NCI-H187 (cell line): ENCODE data around the gene MLC1.

Source experiments
- DNase-seq, 2 experiments: peaks; one replicate each; lab custom pipeline; 2025; lab: John Stamatoyannopoulos, UW

Gene MLC1

DNA sequence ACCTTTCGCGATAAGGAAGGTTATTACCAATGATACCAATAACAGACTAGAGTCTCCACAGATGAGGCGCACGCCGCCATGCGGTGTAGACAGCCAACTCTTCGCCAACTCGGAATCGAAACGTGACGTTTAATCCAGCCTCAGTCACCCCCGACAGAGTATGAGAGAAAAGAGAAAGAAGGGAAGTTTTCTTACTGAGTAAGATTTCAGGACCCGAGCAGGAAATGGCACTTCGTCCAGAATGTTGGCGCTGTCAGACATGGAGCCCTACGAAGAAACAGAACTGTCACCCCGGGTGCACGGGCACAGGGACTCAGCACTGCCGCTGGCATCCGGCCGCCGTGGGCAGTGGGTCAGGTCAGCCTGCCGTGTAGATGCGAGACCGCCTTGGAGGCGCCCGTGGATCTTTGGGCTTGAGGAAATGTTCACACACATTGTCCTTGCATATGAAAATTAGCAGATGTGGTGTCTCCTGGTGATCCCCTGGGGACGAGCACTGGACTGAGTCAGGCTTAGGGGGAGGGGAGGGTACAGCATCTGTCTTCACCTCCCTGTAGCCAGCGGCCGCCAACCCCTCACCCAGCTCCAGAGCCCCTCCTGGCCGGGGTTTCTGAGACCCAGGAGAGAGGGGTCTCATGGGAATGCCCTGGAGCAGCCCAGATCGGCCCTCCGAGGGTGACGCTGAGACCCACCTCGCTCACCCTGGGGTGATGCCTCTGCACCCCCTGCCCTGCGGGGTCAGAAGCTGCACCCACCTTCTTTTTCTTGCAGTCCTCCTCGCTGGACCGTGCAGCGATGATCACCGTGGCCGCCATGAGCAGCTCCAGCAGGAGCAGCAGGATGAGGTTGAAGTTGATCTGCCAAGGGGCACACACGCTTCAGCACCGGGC lies 8.3 kb downstream of the MLC1 start:
- no peak for DNase-seq

DNA sequence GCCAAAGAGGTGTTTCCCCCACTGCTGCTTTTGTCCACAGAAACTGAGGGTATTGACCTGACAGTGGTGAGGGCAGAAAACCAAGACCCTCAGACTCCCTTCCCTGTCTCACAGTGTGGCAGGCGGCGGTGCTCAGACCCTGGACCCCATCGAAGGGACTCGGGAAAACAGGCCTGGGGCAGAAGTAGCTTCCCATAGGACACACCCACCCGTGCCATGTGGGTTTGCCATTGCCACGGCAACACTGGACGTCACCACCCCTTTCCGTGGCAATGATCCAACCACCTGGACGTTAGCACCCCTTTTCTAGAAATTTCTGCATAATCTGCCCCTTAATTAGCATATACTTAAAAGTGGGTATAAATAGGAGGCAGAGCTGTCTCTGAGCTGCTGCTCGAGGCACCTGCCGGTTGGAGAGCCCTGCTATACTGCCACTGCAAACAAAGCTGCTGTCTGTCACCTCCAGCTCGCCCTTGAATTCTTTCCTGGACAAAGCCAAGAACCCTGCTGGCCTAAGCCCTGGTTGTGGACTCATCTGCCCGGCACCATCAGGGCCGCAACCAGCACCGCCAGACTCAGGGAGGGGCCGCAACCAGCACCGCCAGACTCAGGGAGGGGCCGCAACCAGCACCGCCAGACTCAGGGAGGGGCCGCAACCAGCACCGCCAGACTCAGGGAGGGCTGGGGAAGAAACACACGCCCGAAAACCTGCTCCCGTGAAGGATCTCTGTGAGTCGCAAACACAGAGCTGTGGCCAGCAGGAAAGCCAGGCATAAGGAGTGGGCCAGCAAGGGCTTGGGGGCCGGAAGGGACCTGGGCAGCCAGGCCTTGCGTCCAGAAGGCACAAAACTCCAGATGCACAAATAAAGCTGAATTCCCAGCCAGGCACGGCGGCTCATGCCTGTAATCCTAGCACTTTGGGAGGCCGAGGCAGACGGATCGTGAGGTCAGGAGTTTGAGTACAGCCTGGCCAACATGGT lies 10.4 kb downstream of the MLC1 start:
- no peak for DNase-seq

DNA sequence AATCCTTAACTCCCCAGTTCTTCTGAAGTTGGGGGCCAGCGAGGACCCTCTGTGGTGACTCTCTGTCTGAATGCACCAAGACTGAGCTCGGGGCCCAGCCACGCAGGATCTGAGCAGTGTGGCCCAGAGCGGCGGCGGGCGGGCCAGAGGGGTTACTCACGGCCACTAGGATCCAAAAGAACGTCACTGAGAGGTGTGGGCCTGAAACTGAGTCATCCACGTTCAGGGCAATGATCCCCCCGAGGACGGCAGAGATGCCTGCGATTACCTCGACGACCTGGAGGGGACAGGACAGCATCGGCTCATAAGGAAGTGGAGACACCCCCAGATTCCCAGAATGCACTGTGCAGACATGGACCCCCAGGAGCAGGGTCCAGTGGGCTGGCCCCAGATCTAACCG lies 11.2 kb downstream of the MLC1 start:
- DNase-seq: no peak

DNA sequence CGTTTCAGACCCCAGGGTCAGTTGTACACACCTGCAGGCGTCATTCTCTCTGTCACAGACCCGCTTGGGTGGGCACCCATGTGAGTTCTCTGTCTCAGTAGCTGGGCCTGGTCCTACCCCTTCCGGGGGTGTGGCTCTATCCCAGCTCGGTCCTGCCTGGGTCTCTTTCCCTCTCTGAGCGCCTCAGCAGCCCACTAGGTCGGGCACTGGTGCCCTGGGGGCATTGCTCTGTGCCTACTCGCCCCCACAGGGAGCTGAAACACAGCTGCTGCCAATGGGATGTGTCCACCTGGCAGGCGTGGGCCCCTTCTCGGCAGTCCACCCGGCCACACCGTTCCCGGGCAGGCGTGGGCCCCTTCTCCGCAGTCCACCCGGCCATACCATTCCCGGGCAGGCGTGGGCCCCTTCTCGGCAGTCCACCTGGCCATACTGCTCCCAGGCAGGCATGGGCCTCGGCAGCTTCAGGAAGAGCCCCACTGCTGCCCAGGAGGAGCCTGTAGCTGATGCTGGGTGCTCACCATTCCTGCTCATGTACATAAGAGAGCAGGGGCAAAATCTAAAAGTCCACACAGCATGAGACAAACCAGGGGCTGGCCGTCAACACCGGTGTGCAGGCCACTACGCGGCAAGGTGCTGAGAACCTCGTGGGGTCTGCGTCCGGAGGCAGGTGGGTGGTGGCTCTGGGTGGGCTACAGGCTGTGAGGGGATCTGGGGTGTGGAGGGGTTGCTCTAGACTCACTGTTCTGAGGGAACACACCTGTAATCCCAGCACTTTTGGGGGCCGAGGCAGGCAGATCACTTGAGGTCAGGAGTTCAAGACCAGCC lies 12.3 kb downstream of the MLC1 start:
- no peak for DNase-seq

DNA sequence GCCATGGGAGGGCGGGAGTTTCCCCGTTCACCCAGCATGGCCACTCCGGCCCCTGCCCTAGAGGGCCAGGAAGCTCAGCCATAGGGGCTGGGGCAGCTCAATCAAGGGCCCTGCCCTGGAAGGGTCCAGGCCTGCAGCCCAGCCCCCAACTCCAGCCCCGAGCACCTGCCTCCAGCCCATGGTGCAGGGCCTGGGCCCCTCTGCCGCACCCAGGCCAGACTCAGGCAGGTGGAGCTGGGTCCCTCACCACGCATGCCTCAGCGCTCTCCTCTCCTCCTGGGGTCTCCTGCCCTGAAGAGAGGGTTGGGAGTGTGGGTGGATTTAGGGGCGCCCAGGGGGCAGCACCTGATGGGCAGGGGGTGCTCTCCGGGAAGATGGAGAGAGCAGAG lies 13.1 kb downstream of the MLC1 start:
- no peak for DNase-seq

DNA sequence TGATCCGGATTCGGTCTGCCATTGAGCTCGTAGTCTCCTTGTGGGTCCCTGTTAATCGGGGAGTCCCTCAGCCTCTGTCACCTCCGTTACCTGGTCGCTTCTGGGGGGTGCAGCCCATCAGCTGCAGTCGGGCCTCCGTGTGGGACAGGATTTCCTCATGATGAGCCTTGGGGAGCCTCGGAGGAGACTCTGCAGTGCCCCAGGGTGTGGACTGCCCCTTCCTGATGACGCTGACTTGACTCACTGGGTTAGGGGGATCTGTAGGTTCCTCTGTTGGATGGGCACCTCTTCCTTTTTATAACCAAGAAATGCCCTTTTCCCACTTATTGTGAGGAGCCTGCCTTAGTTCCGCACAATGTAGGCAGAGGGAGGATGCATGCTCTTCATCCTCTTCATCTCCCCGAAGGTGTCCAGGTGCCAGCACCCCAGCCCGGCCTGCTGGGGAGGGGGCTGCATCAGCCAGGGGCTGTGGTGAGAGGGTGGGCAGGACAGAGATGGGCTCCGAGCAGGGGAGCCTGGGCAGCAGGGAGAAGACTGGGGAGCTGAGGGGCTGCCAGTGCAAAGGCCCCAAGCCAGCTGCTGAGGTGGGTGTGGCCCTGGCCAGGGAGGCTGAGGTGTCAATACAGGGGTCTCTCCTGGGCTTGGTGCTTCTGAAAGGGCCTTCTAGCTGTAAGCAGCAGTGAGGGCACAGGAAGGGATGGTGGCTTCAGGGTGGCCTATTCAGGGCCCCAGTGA lies 13.6 kb downstream of the MLC1 start:
- DNase-seq: no peak

DNA sequence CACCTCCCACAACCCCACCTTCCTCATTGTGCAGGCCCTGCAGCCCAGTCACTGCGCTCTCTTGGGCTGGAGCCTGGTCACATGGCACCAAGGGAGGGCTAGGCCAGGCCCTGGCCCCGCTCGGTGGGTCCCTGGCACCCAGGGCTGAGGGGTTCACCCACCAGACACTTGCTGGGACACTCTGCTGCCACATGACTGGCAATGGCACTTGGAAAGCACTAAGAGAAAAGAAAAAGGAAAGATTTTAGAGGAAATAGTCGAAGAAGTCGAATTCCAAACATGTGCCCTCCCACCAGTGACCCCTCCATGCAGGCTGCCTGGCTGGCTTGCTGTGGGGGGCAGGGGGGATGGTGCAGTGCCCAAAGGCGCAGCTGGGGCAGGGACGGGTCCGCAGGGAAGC lies 14.9 kb downstream of the MLC1 start:
- DNase-seq: no peak

DNA sequence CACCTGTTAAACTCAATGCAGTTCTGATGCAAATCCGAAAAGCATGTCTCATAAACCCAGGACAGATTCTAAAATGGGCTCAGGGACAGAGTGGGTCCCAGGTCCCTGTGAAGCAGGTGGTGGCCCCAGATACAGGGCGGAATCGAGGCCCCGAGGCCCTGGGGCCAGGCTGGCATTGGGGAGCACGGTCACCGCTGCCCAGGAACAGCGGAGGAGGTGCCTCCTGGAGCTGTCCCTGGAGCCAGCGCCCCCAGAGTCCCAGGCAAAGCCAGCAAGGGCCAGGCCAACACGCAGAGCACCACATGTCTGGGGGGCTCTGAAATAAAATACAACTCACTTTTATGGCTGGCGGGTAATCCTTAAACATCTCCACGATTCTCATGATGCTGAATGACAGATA lies 17.1 kb downstream of the MLC1 start:
- DNase-seq: no peak

DNA sequence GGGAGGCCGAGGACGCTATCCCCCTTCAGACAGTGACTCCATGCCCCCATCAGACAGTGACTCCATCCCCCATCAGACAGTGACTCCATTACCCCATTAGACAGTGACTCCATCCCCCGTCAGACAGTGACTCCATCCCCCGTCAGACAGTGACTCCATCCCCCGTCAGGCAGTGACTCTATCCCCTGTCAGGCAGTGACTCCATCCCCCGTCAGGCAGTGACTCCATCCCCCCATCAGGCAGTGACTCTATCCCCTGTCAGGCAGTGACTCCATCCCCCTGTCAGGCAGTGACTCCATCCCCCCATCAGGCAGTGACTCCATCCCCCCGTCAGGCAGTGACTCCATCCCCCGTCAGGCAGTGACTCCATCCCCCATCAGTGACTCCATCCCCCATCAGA lies 18.0 kb downstream of the MLC1 start:
- no peak for DNase-seq

DNA sequence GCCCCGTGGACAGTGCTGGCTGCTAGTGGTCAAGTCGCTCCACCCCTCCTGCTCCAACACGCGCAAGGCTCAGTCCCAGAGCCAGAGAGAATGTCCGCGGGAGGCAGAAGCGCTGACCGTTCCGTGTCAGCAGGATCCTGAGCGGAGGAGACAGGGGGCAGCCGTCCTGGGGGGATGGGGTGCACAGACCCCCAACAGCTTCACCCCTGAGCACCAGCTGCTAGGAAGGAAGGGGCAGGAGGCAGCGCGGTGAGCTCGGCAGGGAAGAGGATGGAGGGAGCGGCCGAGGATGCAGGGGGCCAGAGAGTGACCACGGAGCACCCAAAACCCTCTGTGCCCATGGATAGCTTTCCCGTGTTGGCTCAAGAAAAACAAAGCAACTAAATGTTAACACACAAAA lies 20.8 kb downstream of the MLC1 start:
- DNase-seq: no peak

DNA sequence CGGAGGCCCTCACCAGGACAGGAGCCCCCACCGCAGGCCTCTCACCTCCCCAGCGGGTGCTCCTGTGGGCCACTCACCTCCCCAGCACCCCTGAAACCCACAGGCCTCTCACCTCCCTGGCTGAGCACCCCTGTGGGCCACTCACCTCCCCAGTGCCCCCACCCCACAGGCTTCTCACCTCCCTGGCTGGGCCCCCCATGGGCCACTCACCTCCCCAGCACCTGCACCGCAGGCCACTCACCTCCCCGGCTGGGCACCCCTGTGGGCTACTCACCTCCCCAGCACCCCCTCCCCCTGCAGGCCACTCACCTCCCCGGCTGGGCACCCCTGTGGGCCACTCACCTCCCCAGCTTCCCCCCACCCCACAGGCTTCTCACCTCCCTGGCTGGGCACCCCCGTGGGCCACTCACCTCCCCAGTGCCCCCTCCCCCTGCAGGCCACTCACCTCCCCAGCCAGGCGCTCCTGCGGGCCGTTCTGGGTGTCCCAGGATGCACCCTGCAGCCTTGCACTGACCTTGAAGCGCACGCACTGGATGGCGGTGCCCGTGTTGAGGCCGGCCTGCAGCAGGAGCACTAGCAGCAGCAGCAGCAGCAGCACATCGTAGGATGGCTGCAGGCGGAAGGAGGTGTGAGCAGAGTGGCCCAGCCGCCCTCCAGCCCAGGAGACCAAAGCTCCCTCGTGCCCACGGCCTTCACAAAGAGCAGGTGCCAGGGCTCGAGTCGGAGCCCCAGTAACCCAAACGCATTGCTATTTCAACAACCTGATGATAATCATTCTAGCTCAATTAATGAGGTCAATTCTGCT lies 21.4 kb downstream of the MLC1 start:
- DNase-seq: no peak

DNA sequence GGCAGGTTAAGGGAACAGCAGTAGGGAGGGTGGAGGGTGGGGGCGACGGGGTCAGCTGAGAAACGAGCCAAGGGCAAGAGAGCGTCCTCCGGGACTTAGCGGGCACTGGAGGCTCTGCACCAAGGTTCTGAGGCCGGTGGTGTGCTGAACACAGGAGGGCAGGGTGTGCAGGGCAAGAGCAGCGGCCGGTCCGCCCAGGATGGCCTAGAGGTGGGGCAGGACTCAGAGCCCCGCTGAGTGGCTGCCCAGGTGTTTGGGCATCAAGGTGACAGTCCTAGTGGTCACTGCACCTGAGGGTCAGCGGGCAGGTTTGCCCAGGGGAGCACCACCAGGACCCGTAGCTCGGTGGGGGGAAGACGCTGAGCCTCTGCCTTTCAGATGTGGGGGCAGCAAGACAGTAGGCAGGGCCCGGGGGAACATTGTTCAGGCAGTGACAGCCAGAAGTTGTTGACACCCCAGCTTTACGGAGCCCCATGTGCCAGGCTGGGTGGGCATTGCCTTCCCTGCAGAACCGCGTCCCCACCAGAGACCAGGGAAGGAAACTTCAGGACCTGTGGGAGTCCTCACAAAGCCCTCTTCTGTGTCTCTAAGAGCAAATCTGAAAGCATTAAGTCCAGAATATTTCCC lies 22.6 kb downstream of the MLC1 start:
- no peak for DNase-seq

DNA sequence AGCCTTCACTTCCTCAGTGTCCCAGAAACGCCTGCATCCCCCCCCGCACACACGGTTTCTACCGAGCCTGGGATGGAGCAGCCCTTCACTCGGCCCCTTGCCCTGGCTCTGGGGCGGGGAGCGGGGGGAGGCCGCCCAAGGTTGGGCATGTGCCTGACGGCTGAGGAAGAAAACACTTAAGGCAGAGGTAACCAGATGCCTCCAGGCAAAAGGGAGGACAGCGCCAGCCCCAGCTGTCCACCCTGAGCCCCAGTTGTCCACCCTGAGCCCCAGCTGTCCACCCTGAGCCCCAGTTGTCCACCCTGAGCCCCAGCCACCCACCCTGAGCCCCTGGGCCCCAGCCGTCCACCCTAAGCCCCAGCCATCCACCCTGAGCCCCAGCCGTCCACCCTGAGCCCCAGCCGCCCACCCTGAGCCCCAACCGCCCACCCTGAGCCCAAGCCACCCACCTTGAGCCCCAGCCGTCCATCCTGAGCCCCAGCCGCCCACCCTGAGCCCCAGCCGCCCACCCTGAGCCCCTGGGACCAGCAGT lies 23.3 kb downstream of the MLC1 start:
- no peak for DNase-seq

DNA sequence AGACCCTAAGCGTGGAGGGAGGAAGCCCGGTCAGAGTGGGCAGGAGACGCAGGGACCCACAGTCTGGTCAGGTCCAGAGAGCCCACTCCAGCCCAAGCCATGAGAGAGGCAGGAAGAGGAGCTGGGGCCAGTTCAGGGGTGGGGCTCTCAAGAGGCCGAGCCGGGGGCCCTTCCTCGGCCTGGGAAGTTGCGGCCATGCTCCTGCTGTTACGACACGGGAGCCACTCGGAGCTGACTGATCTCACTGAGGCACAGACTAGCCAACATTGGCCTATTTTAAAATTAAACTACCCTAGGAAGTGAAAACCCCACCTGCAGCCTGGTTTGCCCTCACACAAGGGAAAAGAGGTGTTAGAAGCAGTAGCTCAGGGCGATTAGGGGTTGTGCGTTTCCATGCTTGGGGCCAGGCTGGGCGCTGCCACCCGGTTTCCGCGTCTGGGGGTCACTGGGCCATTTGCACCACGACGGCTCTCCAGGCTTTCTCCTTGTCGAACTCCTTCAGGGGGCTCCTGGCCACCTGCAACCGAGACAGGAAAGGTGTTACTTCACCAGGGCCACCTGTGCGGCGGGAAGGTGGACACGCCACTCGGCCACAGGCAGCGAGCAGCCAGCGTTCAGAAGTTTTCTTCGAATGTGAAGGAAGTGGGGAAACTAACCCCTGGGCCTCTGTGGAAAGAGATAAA lies 23.9 kb downstream of the MLC1 start:
- DNase-seq: no peak

DNA sequence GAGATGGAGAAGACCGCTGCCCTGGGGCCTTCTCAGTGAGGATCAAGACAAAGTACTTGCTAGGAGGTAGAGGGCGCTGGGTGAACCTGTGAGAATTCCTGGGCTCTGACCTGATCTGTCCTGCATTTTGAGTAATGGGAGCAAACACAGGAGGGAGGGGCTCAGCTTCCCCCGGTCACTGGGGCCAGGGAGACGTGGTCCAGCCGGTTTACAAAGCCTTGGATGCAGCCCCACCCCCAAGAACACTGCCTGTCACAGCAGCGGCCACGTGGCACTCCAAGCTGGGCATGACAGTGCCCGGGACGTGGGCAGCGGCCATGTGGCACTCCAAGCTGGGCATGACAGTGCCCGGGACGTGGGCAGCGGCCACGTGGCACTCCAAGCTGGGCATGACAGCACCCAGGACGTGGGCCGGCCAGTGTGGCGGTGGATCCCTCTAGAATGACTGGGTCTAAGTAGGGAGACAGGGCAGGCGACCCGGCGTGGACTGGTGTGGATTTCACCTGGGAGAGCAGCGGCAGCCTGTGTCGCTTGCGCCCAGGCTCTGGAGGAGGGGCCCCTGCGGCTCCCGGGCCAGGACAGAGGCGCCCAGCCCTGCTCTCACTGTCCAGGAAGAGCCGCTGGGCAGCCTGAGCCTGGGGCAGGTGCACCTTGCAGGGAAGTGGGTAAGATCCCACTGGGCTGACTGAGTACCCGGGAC lies 24.6 kb downstream of the MLC1 start:
- DNase-seq: no peak

DNA sequence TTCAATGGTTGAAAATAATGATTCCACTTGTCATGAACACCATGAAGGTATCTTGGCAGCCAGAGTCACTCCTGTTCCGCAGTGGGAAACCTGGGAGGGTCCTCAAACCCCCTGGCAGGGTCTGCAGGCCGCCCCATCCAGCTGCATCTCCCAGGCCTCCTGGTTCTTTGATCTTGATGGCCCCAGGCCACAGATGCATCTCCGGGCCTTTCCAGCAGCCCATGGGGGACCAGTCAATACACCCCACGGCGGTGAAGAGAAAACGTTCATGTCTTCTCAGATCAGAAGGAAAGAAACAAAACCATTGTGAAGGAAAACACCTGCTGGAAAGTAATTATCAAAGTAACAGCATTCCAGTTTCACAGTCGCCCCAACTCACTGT lies 25.4 kb downstream of the MLC1 start:
- DNase-seq: no peak

DNA sequence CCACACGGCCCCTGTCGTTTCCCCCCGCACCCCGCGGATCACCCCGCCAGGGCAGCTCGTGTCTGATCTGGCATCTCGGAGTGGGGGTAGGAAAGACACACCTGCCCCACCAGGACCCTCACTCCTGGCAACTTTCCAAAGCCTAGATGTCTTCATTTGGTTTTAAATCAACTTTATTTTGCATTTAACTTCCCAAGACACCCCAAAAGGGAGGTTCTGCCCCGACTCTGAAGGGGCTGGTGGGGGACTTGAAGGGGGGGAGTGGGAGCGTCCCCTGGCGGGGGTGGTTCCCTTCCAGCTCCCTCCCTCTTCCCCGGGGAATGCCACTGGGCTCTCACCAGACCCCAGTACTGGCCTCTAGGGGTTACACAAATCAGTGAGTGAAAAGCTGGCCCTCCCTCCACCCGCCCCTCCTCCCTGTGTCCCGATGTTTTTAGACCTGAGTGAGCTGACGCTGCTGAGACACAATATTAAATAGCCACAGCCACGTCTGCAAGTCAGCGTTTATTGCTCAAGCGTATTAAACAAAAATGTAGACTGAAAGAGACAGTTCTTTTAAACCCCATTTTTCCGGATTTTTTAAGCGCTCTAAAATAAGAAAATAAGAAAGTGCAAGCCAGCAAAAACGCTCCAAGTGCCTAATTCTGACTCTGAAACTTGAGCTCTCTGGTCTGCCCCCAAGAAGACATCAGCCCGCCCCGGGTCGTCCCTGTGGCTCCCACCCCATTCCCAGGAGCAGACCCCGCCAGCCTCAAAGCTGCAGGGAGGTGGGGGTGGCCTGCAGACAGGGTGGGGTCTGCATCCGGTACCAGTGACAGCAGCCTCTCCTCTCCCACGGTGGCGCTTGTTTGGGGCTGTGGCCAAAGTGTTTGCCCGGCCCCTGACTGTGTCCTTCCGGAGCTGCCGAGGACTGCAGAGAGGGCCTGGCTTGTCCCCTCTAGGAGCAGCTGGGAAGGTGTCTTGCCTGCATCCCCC lies 26.0 kb downstream of the MLC1 start:
- no peak for DNase-seq
